ENCODE measurements around the gene TEP1.

Gene TEP1

DNA sequence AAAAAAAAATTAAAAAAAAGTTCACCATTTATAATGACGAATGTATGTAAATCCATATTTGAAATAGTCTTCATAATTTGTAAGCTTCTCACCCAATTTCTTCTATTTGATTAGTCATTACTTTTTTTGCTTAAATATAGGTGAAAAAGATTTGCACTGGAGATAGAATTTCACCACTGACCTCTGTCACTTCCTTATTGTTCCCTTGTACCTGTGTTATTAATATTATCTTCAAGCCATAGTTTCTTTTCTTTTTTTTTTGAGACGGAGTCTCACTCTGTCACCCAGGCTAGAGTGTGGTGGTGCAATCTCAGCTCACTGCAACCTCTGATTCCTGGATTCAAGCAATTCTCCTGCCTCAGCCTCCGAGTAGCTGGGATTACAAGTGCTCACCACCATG is 15.8 kb downstream of the TEP1 start:
- Histone ChIP-seq H3K27ac (ENCODE audit: low read depth, low read length) (no peak overlapping the region), H3K4me3 (ENCODE audit: low read depth in 1 of 5, low read length in 5 of 5) (no peak overlapping the region), H3K4me1 (ENCODE audit: control insufficient read depth in 5 of 5, insufficient read depth in 5 of 5, low read length in 5 of 5) (no peaks in the 10 kb centered on the region), H3K36me3 (ENCODE audit: control insufficient read depth in 5 of 5, insufficient read depth in 5 of 5, low read length in 5 of 5) (peaks cover 19 to 87% (median 57%) of the 10 kb centered on the region in 5 donors), H3K9me3 (ENCODE audit: control insufficient read depth in 5 of 5, low read length in 5 of 5) (no peaks in the 10 kb centered on the region), H3K9ac (ENCODE audit: low read length in 5 of 5) (no peak overlapping the region), H3K27me3 (ENCODE audit: control insufficient read depth in 5 of 5, insufficient read depth in 4 of 5, low read length in 5 of 5) (no peaks in the 10 kb centered on the region)

DNA sequence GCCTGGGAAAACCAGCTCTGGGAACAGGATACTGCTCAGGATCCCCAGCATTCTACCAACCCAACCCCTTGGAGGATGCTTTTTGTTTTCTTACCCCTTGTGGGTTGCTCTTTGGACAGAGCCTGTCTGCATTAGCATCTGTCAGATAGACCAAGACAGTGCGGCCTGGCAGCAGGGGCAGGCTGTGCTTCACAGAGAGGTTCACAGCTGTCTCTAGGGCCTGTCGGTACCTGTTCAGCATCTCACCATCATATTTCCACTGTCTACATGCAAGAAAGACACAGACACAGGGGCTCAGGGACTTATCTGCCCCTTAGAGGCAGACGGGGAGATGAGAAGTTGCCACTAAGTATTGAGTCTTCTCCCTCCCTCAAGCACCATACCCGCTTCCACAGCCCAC is 21.8 kb downstream of the TEP1 start:
- Histone ChIP-seq H3K4me3 (ENCODE audit: low read depth in 1 of 5, low read length in 5 of 5) (no peak overlapping the region), H3K27ac (ENCODE audit: low read depth, low read length) (no peak overlapping the region), H3K9me3 (ENCODE audit: control insufficient read depth in 5 of 5, low read length in 5 of 5) (no peaks in the 10 kb centered on the region), H3K9ac (ENCODE audit: low read length in 5 of 5) (peak overlapping the region in 1 of 5 donors; percentile 32), H3K4me1 (ENCODE audit: control insufficient read depth in 5 of 5, insufficient read depth in 5 of 5, low read length in 5 of 5) (no peaks in the 10 kb centered on the region), H3K36me3 (ENCODE audit: control insufficient read depth in 5 of 5, insufficient read depth in 5 of 5, low read length in 5 of 5) (peaks cover 30 to 91% (median 80%) of the 10 kb centered on the region in 5 donors), H3K27me3 (ENCODE audit: control insufficient read depth in 5 of 5, insufficient read depth in 4 of 5, low read length in 5 of 5) (no peaks in the 10 kb centered on the region)

- H3K9ac ChIP-seq (ENCODE audit: low read length in 5 of 5): peak overlapping the region in 1 of 5 donors; percentile 21
- H3K4me3 ChIP-seq (ENCODE audit: low read depth in 1 of 5, low read length in 5 of 5): no peak overlapping the region
- peaks cover 28 to 94% (median 87%) of the 10 kb centered on the region in 5 donors for H3K36me3 ChIP-seq (ENCODE audit: control insufficient read depth in 5 of 5, insufficient read depth in 5 of 5, low read length in 5 of 5)
- H3K4me1 ChIP-seq (ENCODE audit: control insufficient read depth in 5 of 5, insufficient read depth in 5 of 5, low read length in 5 of 5): no peaks in the 10 kb centered on the region
- no peak overlapping the region for H3K27ac ChIP-seq (ENCODE audit: low read depth, low read length)
- H3K27me3 ChIP-seq (ENCODE audit: control insufficient read depth in 5 of 5, insufficient read depth in 4 of 5, low read length in 5 of 5): no peaks in the 10 kb centered on the region
- H3K9me3 ChIP-seq (ENCODE audit: control insufficient read depth in 5 of 5, low read length in 5 of 5): no peaks in the 10 kb centered on the region
Observed at GRCh38 chr14:20388159-20388558, 25.1 kb downstream of the TEP1 start.

GRCh38 chr14:20387576-20387975 is 25.7 kb downstream of the TEP1 start:
- Histone ChIP-seq H3K9ac (ENCODE audit: low read length in 5 of 5) (peak overlapping the region in 1 of 5 donors; percentile 21), H3K27me3 (ENCODE audit: control insufficient read depth in 5 of 5, insufficient read depth in 4 of 5, low read length in 5 of 5) (no peaks in the 10 kb centered on the region), H3K4me3 (ENCODE audit: low read depth in 1 of 5, low read length in 5 of 5) (no peak overlapping the region), H3K27ac (ENCODE audit: low read depth, low read length) (no peak overlapping the region), H3K9me3 (ENCODE audit: control insufficient read depth in 5 of 5, low read length in 5 of 5) (no peaks in the 10 kb centered on the region), H3K36me3 (ENCODE audit: control insufficient read depth in 5 of 5, insufficient read depth in 5 of 5, low read length in 5 of 5) (peaks cover 28 to 99% (median 93%) of the 10 kb centered on the region in 5 donors), H3K4me1 (ENCODE audit: control insufficient read depth in 5 of 5, insufficient read depth in 5 of 5, low read length in 5 of 5) (no peaks in the 10 kb centered on the region)

DNA sequence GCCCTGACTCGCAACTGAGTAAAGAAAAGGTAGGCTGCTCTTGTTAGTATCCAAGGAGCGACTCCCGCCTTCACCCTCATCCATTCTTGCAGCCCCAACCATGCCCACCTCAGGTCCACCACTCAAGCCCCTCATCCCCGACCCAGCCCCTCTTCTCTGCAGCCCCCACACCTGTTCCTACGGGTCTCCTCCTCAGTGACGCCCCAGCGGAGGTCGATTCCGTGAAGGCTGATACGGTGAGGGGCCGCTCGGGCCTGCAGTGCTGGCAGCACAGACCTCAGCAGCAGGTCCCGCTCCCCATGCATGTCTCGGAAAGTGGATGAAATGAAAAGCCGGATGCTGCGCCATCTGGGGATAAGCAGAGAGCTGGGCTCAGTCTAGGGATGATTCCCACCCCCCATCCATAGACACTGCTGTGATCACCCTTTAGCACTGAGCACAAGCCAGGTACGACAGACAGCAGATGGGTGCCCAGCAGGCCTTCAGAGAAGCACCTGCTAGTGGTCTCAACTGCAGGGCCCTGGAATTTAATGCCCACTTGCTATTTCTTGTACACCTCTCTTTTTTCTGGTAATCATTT is 26.9 kb downstream of the TEP1 start:
- H3K27me3 ChIP-seq (ENCODE audit: control insufficient read depth in 5 of 5, insufficient read depth in 4 of 5, low read length in 5 of 5): no peaks in the 10 kb centered on the region
- H3K4me1 ChIP-seq (ENCODE audit: control insufficient read depth in 5 of 5, insufficient read depth in 5 of 5, low read length in 5 of 5): no peaks in the 10 kb centered on the region
- H3K4me3 ChIP-seq (ENCODE audit: low read depth in 1 of 5, low read length in 5 of 5): no peak overlapping the region
- no peak overlapping the region for H3K27ac ChIP-seq (ENCODE audit: low read depth, low read length)
- no peaks in the 10 kb centered on the region for H3K9me3 ChIP-seq (ENCODE audit: control insufficient read depth in 5 of 5, low read length in 5 of 5)
- H3K36me3 ChIP-seq (ENCODE audit: control insufficient read depth in 5 of 5, insufficient read depth in 5 of 5, low read length in 5 of 5): peaks cover 20 to 99% (median 93%) of the 10 kb centered on the region in 5 donors
- no peak overlapping the region for H3K9ac ChIP-seq (ENCODE audit: low read length in 5 of 5)

DNA sequence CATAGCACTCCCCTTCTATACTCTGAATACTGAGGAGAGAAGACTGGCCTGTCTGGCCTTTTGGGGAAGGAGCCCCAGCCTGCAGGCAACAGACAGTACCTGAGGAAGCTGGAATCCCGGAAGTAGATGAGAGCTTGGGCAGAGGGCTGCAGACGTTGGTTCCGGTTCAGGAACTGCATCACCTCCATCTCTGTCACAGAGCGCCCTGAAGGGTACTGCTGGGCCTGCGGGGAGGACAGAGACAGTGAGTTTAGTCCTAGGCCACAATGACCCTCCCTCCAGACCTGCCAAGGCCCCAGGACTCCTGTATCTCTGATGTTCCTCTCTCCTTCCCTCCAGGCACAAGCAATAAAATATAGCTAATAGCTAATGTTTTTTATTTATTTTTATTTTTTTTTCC is 28.4 kb downstream of the TEP1 start:
- no peaks in the 10 kb centered on the region for H3K9me3 ChIP-seq (ENCODE audit: control insufficient read depth in 5 of 5, low read length in 5 of 5)
- peaks cover 14 to 99% (median 93%) of the 10 kb centered on the region in 5 donors for H3K36me3 ChIP-seq (ENCODE audit: control insufficient read depth in 5 of 5, insufficient read depth in 5 of 5, low read length in 5 of 5)
- no peaks in the 10 kb centered on the region for H3K4me1 ChIP-seq (ENCODE audit: control insufficient read depth in 5 of 5, insufficient read depth in 5 of 5, low read length in 5 of 5)
- no peak overlapping the region for H3K9ac ChIP-seq (ENCODE audit: low read length in 5 of 5)
- no peaks in the 10 kb centered on the region for H3K27me3 ChIP-seq (ENCODE audit: control insufficient read depth in 5 of 5, insufficient read depth in 4 of 5, low read length in 5 of 5)
- H3K4me3 ChIP-seq (ENCODE audit: low read depth in 1 of 5, low read length in 5 of 5): no peak overlapping the region
- H3K27ac ChIP-seq (ENCODE audit: low read depth, low read length): no peak overlapping the region

DNA sequence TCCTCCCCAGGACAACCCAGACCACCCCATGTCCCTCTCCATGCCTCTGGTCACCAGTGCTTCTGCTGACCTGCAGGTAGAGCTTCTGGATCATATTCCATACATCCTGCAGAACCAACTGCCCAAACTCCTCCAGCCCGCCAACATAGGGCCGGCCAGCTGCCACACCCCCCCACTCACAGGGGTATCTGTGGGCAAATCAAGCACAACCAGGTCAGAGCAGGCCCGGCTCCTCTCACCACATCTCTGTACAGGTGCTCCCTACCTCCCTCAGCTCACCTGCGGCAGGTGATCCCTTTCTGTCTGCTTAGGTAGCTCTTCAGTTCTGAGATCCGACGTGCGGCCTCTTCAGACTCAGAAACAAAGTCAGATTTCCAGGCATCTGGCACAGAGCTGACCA is 29.0 kb downstream of the TEP1 start:
- H3K9me3 ChIP-seq (ENCODE audit: control insufficient read depth in 5 of 5, low read length in 5 of 5): no peaks in the 10 kb centered on the region
- H3K9ac ChIP-seq (ENCODE audit: low read length in 5 of 5): no peak overlapping the region
- H3K36me3 ChIP-seq (ENCODE audit: control insufficient read depth in 5 of 5, insufficient read depth in 5 of 5, low read length in 5 of 5): peaks cover 12 to 99% (median 93%) of the 10 kb centered on the region in 5 donors
- no peak overlapping the region for H3K27ac ChIP-seq (ENCODE audit: low read depth, low read length)
- H3K4me1 ChIP-seq (ENCODE audit: control insufficient read depth in 5 of 5, insufficient read depth in 5 of 5, low read length in 5 of 5): no peaks in the 10 kb centered on the region
- H3K27me3 ChIP-seq (ENCODE audit: control insufficient read depth in 5 of 5, insufficient read depth in 4 of 5, low read length in 5 of 5): no peaks in the 10 kb centered on the region
- H3K4me3 ChIP-seq (ENCODE audit: low read depth in 1 of 5, low read length in 5 of 5): no peak overlapping the region

DNA sequence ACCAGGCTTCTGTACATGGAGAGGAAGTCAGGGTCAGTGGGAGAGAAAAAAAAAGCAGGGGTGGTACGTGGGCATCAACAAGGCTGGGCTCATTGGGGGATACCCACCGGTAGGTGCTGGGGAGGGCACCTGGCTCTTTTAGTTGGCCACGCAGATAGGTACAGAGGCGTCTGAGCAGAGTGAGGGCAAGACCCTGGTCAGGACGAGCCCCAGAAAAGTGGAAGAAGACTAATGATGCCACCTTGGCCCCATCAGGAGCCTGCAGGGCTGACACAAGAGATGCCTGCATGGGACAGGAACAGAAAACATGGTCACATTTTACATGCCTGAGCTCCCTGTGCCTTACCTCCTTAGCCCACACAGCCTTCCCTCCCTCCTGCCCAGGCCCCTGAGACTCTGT is 29.7 kb downstream of the TEP1 start:
- Histone ChIP-seq H3K4me3 (ENCODE audit: low read depth in 1 of 5, low read length in 5 of 5) (no peak overlapping the region), H3K4me1 (ENCODE audit: control insufficient read depth in 5 of 5, insufficient read depth in 5 of 5, low read length in 5 of 5) (no peaks in the 10 kb centered on the region), H3K36me3 (ENCODE audit: control insufficient read depth in 5 of 5, insufficient read depth in 5 of 5, low read length in 5 of 5) (peaks cover 11 to 99% (median 93%) of the 10 kb centered on the region in 5 donors), H3K27me3 (ENCODE audit: control insufficient read depth in 5 of 5, insufficient read depth in 4 of 5, low read length in 5 of 5) (no peaks in the 10 kb centered on the region), H3K9ac (ENCODE audit: low read length in 5 of 5) (no peak overlapping the region), H3K27ac (ENCODE audit: low read depth, low read length) (no peak overlapping the region), H3K9me3 (ENCODE audit: control insufficient read depth in 5 of 5, low read length in 5 of 5) (no peaks in the 10 kb centered on the region)

GRCh38 chr14:20383032-20383431 is 30.3 kb downstream of the TEP1 start:
- peaks cover 8 to 99% (median 93%) of the 10 kb centered on the region in 5 donors for H3K36me3 ChIP-seq (ENCODE audit: control insufficient read depth in 5 of 5, insufficient read depth in 5 of 5, low read length in 5 of 5)
- H3K27me3 ChIP-seq (ENCODE audit: control insufficient read depth in 5 of 5, insufficient read depth in 4 of 5, low read length in 5 of 5): no peaks in the 10 kb centered on the region
- H3K27ac ChIP-seq (ENCODE audit: low read depth, low read length): no peak overlapping the region
- no peak overlapping the region for H3K4me3 ChIP-seq (ENCODE audit: low read depth in 1 of 5, low read length in 5 of 5)
- no peak overlapping the region for H3K9ac ChIP-seq (ENCODE audit: low read length in 5 of 5)
- no peaks in the 10 kb centered on the region for H3K9me3 ChIP-seq (ENCODE audit: control insufficient read depth in 5 of 5, low read length in 5 of 5)
- no peaks in the 10 kb centered on the region for H3K4me1 ChIP-seq (ENCODE audit: control insufficient read depth in 5 of 5, insufficient read depth in 5 of 5, low read length in 5 of 5)

GRCh38 chr14:20382526-20382925 is 30.8 kb downstream of the TEP1 start:
- Histone ChIP-seq H3K9ac (ENCODE audit: low read length in 5 of 5) (no peak overlapping the region), H3K4me3 (ENCODE audit: low read depth in 1 of 5, low read length in 5 of 5) (no peak overlapping the region), H3K4me1 (ENCODE audit: control insufficient read depth in 5 of 5, insufficient read depth in 5 of 5, low read length in 5 of 5) (no peaks in the 10 kb centered on the region), H3K27me3 (ENCODE audit: control insufficient read depth in 5 of 5, insufficient read depth in 4 of 5, low read length in 5 of 5) (no peaks in the 10 kb centered on the region), H3K27ac (ENCODE audit: low read depth, low read length) (no peak overlapping the region), H3K9me3 (ENCODE audit: control insufficient read depth in 5 of 5, low read length in 5 of 5) (no peaks in the 10 kb centered on the region), H3K36me3 (ENCODE audit: control insufficient read depth in 5 of 5, insufficient read depth in 5 of 5, low read length in 5 of 5) (peaks cover 8 to 99% (median 93%) of the 10 kb centered on the region in 5 donors)

Data from subcutaneous abdominal adipose tissue (tissue), 5 donors.